Hippocampal formation (tissue), 2 donors: ENCODE results near the gene DAAM2.

Experiments
- DNase-seq, 2 donors: peaks; one replicate each; lab custom pipeline; 2025; lab: John Stamatoyannopoulos, UW

DAAM2 gene

GRCh38 chr6:39930540-39930939 lies 138.4 kb downstream of the DAAM2 start:
- DNase-seq = no peak

- DNase-seq = no peak
Observed at GRCh38 chr6:39931607-39932006, 139.4 kb downstream of the DAAM2 start.

GRCh38 chr6:39932386-39932910 lies 140.3 kb downstream of the DAAM2 start:
- no peak for DNase-seq

GRCh38 chr6:39933669-39934130 lies 141.5 kb downstream of the DAAM2 start:
- no peak for DNase-seq

GRCh38 chr6:39934131-39934757 lies 142.1 kb downstream of the DAAM2 start, which contains the start of gene MOCS1:
TSS of gene MOCS1 (minus strand) at chr6:39934462. CDS start at chr6:39934417, 45 bp downstream.
- peak; percentile 70 to 86 for DNase-seq

GRCh38 chr6:39935241-39935640 lies 143.1 kb downstream of the DAAM2 start:
- no peak for DNase-seq

GRCh38 chr6:39936857-39937256 lies 144.7 kb downstream of the DAAM2 start:
- DNase-seq = no peak

- DNase-seq = no peak
Observed at GRCh38 chr6:39937686-39938333, 145.6 kb downstream of the DAAM2 start.

GRCh38 chr6:39938773-39939654 lies 146.8 kb downstream of the DAAM2 start:
- no peak for DNase-seq

- DNase-seq = no peak
Observed at GRCh38 chr6:39941138-39941537, 149.0 kb downstream of the DAAM2 start.

- DNase-seq = no peak
Observed at GRCh38 chr6:39941820-39942219, 149.6 kb downstream of the DAAM2 start.

- no peak for DNase-seq
Observed at GRCh38 chr6:39942903-39943580, 150.9 kb downstream of the DAAM2 start.

GRCh38 chr6:39945626-39946025 lies 153.4 kb downstream of the DAAM2 start:
- no peak for DNase-seq

- no peak for DNase-seq
Observed at GRCh38 chr6:39947611-39948068, 155.5 kb downstream of the DAAM2 start.

GRCh38 chr6:39948199-39948791 lies 156.1 kb downstream of the DAAM2 start:
- DNase-seq = no peak

- DNase-seq = no peak
Observed at GRCh38 chr6:39950125-39950720, 158.0 kb downstream of the DAAM2 start.

- DNase-seq = no peak
Observed at GRCh38 chr6:39951191-39951590, 159.0 kb downstream of the DAAM2 start.

GRCh38 chr6:39951716-39952115 lies 159.5 kb downstream of the DAAM2 start:
- DNase-seq = no peak

- no peak for DNase-seq
Observed at GRCh38 chr6:39952167-39952566, 160.0 kb downstream of the DAAM2 start.

GRCh38 chr6:39953076-39953618 lies 161.0 kb downstream of the DAAM2 start:
- DNase-seq = no peak
